SKM-1 (cell line): ENCODE results near the gene ZNF511.

Source experiments
- DNase-seq: peaks from one replicate; lab custom pipeline; 2025; ENCODE audit not compliant: unreplicated experiment; lab: John Stamatoyannopoulos, UW

Gene ZNF511

DNA sequence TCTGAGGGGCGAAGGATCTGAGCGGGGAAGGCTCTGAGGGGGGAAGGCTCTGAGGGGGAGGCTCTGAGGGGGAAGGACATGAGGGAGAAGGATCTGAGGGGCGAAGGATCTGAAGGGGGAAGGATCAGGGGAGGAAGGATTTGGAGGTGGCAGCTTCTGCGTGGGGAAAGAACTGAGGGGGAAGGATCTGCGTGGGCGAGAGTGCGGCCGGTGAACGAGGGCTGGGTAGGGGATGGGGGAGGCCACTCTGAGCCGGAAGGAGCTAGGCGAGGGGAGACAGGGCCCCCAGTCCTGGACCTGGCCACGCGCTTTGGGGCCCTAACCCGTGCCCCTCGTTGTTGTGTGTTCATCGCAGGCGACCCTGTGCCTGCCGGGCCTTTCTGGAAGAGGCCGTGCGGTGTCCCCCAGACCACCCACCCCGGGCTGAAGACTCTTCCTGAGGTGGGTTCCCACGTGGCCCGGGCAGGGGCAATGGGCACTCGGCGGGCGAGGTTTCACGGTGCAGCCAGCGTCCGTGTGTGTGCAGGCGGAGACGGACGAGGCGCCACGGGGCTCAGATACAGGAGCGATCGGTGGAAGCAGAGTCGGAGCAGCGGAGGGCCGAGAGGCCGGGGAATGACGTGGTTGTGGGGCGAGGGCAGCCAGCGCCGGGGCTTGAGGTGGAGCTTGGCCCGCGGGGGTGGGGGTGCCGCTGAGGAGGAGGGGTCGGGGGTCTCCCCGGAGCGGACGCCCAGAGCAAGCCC is 26.0 kb downstream of the ZNF511 start:
- DNase-seq: no peak

- DNase-seq: no peak
Measured at GRCh38 chr10:133335246-133336117, 26.8 kb downstream of the ZNF511 start.

GRCh38 chr10:133336118-133336576 is 27.4 kb downstream of the ZNF511 start:
- DNase-seq: no peak

DNA sequence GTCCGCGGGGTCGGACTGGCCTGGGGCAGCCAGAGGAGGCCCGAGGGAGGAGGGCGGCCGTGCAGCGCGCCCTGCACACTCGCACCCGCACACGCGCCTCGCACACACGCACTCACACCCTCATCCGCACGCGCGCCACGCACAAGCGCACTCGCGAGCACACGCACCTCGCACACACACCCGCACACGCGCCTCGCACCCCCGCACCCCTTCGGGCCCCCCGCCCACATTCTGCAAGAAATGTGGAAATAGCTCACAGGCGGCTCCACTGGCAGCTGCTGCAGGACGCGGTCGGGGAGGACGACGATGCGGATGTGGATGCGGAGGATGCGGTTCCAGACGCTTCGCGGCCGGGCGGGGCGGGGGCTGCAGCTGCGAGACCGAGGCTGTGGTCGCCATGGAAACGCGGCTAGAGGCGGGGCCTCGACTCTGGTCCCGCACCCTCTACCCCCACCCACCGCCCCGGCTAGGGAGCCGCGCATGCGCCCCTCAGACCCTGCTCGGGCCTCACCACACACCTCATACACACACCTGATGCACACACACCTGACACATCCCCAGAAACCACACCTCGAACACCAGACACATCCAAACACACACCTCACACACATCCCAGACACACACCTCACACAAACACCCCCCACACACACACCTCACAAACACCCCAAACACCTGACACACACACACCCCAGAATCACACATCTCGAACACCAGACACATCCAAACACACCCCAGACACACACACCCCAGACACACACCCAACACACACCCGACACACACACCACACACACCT is 28.1 kb downstream of the ZNF511 start, which contains the start of gene CALY:
Gene CALY (minus strand): TSS at position 320 of the 793 bp plus-strand sequence. CDS start 7,907 bp downstream, outside the sequence.
- DNase-seq: no peak

DNA sequence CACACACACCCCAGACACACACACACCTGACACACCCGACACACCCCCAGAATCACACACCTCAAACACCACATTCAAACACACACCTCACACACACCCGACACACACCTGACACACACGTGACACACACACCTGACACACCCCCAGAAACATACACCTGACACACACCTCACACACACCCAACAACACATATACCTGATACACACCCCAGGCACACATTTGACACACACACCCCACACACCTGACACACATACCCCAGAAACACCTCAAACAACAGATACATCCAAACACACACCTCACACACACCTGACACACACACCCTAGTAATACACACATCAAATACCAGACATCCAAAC is 28.6 kb downstream of the ZNF511 start:
- no peak for DNase-seq

GRCh38 chr10:133338080-133339071 is 29.7 kb downstream of the ZNF511 start:
- no peak for DNase-seq

- no peak for DNase-seq
Measured at GRCh38 chr10:133339708-133340380, 31.1 kb downstream of the ZNF511 start.

- DNase-seq: no peak
Measured at GRCh38 chr10:133341983-133342382, 33.3 kb downstream of the ZNF511 start.

GRCh38 chr10:133342942-133343341 is 34.2 kb downstream of the ZNF511 start:
- no peak for DNase-seq

GRCh38 chr10:133343558-133343957 is 34.8 kb downstream of the ZNF511 start:
- DNase-seq: no peak

DNA sequence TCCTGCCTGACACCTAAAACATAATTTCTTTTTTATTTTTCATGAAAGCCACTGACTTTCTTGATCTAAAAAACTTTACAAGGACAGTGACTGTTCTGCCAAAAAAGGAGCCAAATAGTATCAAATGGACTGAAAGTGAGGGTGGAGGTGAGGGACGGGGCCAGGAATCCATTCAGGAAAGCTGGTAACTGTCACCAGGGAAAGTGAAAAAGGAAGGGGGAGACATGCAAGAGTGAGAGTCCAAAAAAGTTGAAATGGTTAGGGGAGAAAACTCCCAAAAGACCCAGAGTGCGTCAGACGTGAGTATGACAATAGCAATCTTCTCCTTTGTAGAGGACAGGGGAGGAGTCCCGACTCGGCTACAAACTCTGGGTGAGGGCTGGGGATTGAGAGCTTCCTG is 35.5 kb downstream of the ZNF511 start:
- DNase-seq: no peak

DNA sequence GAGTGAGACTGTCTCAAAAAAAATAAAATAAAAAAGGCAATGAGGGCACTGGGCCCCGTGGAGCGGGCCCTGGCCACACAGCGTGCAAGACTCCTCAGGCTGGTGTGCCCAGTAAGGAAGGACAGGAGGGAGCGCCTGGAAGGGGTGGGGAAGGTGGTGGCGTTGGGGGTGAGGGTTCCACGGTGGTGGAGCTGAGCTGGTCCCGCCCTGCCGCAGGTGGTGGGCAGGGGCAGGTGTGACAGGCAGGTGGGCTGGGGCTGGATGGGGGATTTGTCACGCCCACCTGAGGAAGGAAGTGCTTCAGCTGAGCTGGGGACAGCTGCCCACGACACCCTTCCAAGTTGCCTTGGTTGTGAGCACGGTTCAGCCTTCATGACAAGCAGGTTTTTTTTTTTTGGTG is 37.7 kb downstream of the ZNF511 start:
- DNase-seq: no peak

DNA sequence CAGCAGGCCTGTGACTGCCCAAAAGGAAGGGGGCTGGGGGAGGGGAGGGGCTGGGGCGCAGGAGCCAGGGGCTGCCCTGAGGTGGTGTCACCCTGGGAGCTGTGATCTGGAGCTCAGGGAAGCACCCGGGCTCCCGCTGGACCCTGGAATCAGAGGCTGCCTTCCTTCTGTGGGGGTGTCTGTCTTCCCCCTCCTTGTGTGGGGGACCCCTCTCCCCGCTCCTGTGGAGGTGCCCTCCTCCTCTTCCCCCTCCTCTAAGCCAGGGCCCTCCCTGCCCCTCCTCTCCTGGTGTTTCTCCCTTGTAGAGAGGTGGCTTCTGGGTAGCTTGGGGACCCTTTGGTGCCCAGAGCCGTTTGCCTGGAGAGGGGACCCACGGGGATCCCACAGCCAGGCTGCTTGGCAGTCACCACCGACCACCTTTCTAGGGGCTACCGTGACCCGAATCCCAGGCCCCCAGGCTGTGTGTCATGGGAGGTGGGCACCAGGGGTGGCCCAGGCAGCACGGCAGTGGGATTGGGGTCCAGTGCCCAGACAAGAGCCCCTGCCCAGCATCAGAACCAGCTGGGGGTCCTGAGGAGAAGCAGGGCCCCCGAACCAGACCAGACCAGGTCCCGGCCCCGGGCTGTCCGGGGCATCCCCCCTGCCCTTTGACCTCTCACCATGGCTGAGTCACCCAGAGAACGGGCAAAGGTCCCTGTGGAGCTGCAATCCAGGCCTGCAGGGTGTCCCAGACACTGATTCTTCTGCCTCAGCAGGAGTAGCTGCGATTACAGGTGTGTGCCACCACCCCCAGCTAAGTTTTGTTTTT is 39.2 kb downstream of the ZNF511 start:
- DNase-seq: no peak

GRCh38 chr10:133349160-133349568 is 40.5 kb downstream of the ZNF511 start:
- no peak for DNase-seq

DNA sequence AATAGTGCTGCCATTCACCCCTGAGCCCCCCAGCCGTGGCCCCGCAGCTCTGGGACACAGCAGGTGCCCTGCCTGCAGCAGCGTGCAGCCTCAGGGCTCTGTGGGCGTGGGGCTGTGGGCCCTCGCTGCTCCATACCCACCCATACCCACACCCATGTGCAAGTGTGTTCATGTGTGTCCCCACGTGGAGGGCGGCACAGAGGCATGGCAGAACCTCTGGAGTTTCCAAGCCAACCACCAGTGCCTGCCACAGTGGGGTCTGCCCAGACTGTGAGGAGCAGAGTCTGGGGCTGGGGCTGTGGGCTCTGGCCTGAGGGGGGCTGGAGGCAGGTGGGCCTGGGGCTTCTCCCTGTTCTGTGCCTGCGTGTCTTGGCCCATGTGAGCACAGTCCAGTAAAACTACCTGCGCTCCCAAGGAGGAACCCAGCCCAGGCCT is 40.9 kb downstream of the ZNF511 start:
- no peak for DNase-seq

GRCh38 chr10:133350283-133350949 is 41.7 kb downstream of the ZNF511 start:
- no peak for DNase-seq

- DNase-seq: no peak
Measured at GRCh38 chr10:133350950-133351329, 42.2 kb downstream of the ZNF511 start.
